GM12878 (cell line): Measurements from ENCODE around the gene ABHD13.

Experiments
- EGR1 ChIP-seq, 2 experiments: IDR thresholded peaks; 1 replicate in 1 of 2; 2 replicates in 1 of 2; pipeline ENCODE4 v1.6.1; 2011 to 2012; ENCODE audit warnings: low read depth in 2 of 2, low read length in 2 of 2, borderline replicate concordance in 1 of 2, mild to moderate bottlenecking in 1 of 2, moderate library complexity in 1 of 2
- RAD21 ChIP-seq: IDR thresholded peaks from 2 replicates; pipeline ENCODE4 v1.6.1; 2011; ENCODE audit warnings: mild to moderate bottlenecking, low read depth, low read length, moderate library complexity; ENCODE audit not compliant: insufficient read depth
- RAD51 ChIP-seq: fragments of 450-650 bp; IDR thresholded peaks from 2 replicates; pipeline ENCODE4 v1.6.1; 2016; ENCODE audit warnings: moderate library complexity, mild to moderate bottlenecking, inconsistent platforms
- STAT1 ChIP-seq: fragments of 450-650 bp; conservative IDR thresholded peaks from 2 replicates; pipeline ENCODE4 v1.6.1; 2014; ENCODE audit warnings: antibody characterized with exemption, mild to moderate bottlenecking
- TARDBP ChIP-seq: IDR thresholded peaks from 2 replicates; pipeline ENCODE4 v1.6.1; 2016; ENCODE audit warnings: borderline replicate concordance
- ZNF207 ChIP-seq: fragments of 450-650 bp; IDR thresholded peaks from 2 replicates; pipeline ENCODE4 v1.6.1; 2014; ENCODE audit warnings: antibody characterized with exemption, mild to moderate bottlenecking, borderline replicate concordance
- TF ChIP-seq, protein P1 (sequence below), 3 experiments: IDR thresholded peaks in 2 of 3; conservative IDR thresholded peaks in 1 of 3; 2 replicates each; pipeline ENCODE4 v1.5.1; 2011; ENCODE audit warnings: low read depth in 3 of 3, low read length in 3 of 3, mild to moderate bottlenecking in 3 of 3, control low read depth in 2 of 3, moderate library complexity in 2 of 3, inconsistent platforms in 1 of 3, mixed read lengths in 1 of 3; ENCODE audit not compliant: control insufficient read depth in 2 of 3, insufficient read depth in 1 of 3; ENCODE audit errors: extremely low read depth in 1 of 3
- TF ChIP-seq, protein P2 (sequence below): fragments of 450-650 bp; IDR thresholded peaks from 2 replicates; pipeline ENCODE4 v1.6.1; 2016; ENCODE audit warnings: mild to moderate bottlenecking, moderate library complexity, borderline replicate concordance
- TF ChIP-seq, protein P3 (sequence below): fragments of 450-650 bp; IDR thresholded peaks from 2 replicates; pipeline ENCODE4 v1.6.1; 2017; ENCODE audit warnings: borderline replicate concordance
- TF ChIP-seq, protein P4 (sequence below): IDR thresholded peaks from 2 replicates; pipeline ENCODE4 v1.6.1; 2011; ENCODE audit warnings: low read depth, low read length, improper control_type of control experiment, borderline replicate concordance
- TF ChIP-seq, protein P5 (sequence below): fragments of 450-650 bp; formaldehyde crosslinking; IDR thresholded peaks from 2 replicates; pipeline ENCODE4 v1.4.0; 2022; ENCODE audit warnings: mild to moderate bottlenecking, moderate library complexity
- TF ChIP-seq, protein P6 (sequence below): IDR thresholded peaks from 2 replicates; pipeline ENCODE4 v1.6.1; 2011; ENCODE audit warnings: low read depth, mild to moderate bottlenecking, low read length, moderate library complexity, borderline replicate concordance; ENCODE audit errors: extremely low read depth

DNA sequence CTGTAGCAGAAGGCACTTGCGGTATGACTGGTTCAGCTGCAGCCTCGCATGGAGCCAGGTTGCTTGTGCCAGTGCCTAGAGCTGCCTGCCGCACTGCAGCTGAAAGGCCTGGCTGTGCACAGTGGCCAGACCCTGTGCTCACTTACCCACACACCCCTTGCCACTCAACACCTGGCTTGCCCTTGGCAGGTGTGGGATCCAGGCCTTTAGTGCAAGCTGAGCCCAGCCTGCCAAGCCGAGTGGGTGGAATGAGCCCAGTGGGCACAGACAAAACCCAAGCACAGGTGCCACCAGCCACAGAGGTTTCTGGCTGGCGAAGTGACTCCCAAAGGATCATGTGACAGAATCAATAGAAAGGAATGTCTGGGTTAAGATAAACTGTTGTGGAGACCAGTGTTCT is 22.3 kb upstream of the ABHD13 start:
- no peak for TF ChIP-seq TARDBP
- TF ChIP-seq, protein P1, sequence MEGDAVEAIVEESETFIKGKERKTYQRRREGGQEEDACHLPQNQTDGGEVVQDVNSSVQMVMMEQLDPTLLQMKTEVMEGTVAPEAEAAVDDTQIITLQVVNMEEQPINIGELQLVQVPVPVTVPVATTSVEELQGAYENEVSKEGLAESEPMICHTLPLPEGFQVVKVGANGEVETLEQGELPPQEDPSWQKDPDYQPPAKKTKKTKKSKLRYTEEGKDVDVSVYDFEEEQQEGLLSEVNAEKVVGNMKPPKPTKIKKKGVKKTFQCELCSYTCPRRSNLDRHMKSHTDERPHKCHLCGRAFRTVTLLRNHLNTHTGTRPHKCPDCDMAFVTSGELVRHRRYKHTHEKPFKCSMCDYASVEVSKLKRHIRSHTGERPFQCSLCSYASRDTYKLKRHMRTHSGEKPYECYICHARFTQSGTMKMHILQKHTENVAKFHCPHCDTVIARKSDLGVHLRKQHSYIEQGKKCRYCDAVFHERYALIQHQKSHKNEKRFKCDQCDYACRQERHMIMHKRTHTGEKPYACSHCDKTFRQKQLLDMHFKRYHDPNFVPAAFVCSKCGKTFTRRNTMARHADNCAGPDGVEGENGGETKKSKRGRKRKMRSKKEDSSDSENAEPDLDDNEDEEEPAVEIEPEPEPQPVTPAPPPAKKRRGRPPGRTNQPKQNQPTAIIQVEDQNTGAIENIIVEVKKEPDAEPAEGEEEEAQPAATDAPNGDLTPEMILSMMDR (IDR thresholded peaks at IDR 0.05 in 2 of 3, conservative IDR thresholded peaks at IDR 0.05 in 1 of 3; ENCODE audit: control insufficient read depth in 2 of 3, extremely low read depth in 1 of 3, insufficient read depth in 1 of 3, low read depth in 3 of 3, low read length in 3 of 3), result no peak
- TF ChIP-seq, protein P2, sequence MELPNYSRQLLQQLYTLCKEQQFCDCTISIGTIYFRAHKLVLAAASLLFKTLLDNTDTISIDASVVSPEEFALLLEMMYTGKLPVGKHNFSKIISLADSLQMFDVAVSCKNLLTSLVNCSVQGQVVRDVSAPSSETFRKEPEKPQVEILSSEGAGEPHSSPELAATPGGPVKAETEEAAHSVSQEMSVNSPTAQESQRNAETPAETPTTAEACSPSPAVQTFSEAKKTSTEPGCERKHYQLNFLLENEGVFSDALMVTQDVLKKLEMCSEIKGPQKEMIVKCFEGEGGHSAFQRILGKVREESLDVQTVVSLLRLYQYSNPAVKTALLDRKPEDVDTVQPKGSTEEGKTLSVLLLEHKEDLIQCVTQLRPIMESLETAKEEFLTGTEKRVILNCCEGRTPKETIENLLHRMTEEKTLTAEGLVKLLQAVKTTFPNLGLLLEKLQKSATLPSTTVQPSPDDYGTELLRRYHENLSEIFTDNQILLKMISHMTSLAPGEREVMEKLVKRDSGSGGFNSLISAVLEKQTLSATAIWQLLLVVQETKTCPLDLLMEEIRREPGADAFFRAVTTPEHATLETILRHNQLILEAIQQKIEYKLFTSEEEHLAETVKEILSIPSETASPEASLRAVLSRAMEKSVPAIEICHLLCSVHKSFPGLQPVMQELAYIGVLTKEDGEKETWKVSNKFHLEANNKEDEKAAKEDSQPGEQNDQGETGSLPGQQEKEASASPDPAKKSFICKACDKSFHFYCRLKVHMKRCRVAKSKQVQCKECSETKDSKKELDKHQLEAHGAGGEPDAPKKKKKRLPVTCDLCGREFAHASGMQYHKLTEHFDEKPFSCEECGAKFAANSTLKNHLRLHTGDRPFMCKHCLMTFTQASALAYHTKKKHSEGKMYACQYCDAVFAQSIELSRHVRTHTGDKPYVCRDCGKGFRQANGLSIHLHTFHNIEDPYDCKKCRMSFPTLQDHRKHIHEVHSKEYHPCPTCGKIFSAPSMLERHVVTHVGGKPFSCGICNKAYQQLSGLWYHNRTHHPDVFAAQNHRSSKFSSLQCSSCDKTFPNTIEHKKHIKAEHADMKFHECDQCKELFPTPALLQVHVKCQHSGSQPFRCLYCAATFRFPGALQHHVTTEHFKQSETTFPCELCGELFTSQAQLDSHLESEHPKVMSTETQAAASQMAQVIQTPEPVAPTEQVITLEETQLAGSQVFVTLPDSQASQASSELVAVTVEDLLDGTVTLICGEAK, result no peak
- TF ChIP-seq, protein P3, sequence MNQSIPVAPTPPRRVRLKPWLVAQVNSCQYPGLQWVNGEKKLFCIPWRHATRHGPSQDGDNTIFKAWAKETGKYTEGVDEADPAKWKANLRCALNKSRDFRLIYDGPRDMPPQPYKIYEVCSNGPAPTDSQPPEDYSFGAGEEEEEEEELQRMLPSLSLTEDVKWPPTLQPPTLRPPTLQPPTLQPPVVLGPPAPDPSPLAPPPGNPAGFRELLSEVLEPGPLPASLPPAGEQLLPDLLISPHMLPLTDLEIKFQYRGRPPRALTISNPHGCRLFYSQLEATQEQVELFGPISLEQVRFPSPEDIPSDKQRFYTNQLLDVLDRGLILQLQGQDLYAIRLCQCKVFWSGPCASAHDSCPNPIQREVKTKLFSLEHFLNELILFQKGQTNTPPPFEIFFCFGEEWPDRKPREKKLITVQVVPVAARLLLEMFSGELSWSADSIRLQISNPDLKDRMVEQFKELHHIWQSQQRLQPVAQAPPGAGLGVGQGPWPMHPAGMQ, result no peak
- TF ChIP-seq RAD21, result no peak
- TF ChIP-seq STAT1, result no peak
- TF ChIP-seq, protein P4, sequence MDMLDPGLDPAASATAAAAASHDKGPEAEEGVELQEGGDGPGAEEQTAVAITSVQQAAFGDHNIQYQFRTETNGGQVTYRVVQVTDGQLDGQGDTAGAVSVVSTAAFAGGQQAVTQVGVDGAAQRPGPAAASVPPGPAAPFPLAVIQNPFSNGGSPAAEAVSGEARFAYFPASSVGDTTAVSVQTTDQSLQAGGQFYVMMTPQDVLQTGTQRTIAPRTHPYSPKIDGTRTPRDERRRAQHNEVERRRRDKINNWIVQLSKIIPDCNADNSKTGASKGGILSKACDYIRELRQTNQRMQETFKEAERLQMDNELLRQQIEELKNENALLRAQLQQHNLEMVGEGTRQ, result no peak
- TF ChIP-seq RAD51, result no peak
- TF ChIP-seq, protein P5, sequence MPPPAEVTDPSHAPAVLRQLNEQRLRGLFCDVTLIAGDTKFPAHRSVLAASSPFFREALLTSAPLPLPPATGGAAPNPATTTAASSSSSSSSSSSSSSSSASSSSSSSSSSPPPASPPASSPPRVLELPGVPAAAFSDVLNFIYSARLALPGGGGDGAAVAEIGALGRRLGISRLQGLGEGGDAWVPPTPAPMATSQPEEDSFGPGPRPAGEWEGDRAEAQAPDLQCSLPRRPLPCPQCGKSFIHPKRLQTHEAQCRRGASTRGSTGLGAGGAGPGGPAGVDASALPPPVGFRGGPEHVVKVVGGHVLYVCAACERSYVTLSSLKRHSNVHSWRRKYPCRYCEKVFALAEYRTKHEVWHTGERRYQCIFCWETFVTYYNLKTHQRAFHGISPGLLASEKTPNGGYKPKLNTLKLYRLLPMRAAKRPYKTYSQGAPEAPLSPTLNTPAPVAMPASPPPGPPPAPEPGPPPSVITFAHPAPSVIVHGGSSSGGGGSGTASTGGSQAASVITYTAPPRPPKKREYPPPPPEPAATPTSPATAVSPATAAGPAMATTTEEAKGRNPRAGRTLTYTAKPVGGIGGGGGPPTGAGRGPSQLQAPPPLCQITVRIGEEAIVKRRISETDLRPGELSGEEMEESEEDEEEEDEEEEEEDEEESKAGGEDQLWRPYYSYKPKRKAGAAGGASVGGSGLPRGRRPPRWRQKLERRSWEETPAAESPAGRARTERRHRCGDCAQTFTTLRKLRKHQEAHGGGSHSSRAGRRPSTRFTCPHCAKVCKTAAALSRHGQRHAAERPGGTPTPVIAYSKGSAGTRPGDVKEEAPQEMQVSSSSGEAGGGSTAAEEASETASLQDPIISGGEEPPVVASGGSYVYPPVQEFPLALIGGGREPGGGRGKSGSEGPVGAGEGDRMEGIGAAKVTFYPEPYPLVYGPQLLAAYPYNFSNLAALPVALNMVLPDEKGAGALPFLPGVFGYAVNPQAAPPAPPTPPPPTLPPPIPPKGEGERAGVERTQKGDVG (CRISPR knock-in tag), result no peak
- TF ChIP-seq ZNF207, result no peak
- TF ChIP-seq, protein P6, sequence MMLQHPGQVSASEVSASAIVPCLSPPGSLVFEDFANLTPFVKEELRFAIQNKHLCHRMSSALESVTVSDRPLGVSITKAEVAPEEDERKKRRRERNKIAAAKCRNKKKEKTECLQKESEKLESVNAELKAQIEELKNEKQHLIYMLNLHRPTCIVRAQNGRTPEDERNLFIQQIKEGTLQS, result no peak
- no peak for TF ChIP-seq EGR1 (IDR thresholded peaks at IDR 0.05; ENCODE audit: borderline replicate concordance in 1 of 2, low read depth in 2 of 2, low read length in 2 of 2)
